Caco-2 (cell line): ENCODE data around the gene ASXL1. TPM values are rescaled to one million over a fixed set of nuclear protein-coding genes. Genes with fewer than 3 reads are reported as not detected.
A peak's percentile ranks its signal among the peaks of the same experiment; 100 is the strongest.

ENCODE experiments used
- BruUV-seq: library from RNA; stranded (reverse); fragments of 400-500 nt; replicated peaks from 2 replicates; lab custom pipeline; 2021; lab: Mats Ljungman, UMichigan
- CTCF ChIA-PET: fragments of 300-600 bp; sonication (Branson Sonifier 250); formaldehyde crosslinking; loops from one replicate; lab custom pipeline; 2022; ENCODE audit warnings: antibody characterized with exemption; lab: Charles Lee
- POLR2A ChIA-PET: fragments of 300-600 bp; sonication (Branson Sonifier 250); formaldehyde crosslinking; loops from one replicate; lab custom pipeline; 2022; ENCODE audit warnings: antibody characterized with exemption; lab: Charles Lee
- DNase-seq, 2 experiments: peaks; one replicate each; pipeline versions ENCODE4 v3.0.0 to v3.0.0-alpha.2; 2020 to 2022
- H3K27me3 ChIP-seq: replicated peaks from 2 replicates; pipeline ENCODE4 v1.6.0; 2011; ENCODE audit warnings: low read length; ENCODE audit not compliant: control insufficient read depth, insufficient read depth
- H3K36me3 ChIP-seq: 2 replicates; pipeline ENCODE4 v1.5.1; 2011; ENCODE audit warnings: low read length; ENCODE audit not compliant: control insufficient read depth, insufficient read depth
- H3K4me1 ChIP-seq: fragments of 250-450 bp; sonication (Bioruptor Pico); 2 replicates; pipeline ENCODE4 v1.5.1; 2020; ENCODE audit warnings: mild to moderate bottlenecking
- H3K4me3 ChIP-seq: 2 replicates; pipeline ENCODE4 v1.5.1; 2011; ENCODE audit warnings: low read depth, mild to moderate bottlenecking, control low read depth, low read length
- H3K9me3 ChIP-seq: fragments of 250-450 bp; sonication (Bioruptor Pico); 2 replicates; pipeline ENCODE4 v1.5.1; 2020; ENCODE audit warnings: mild to moderate bottlenecking, moderate library complexity
- H3K27ac Mint-ChIP-seq: one replicate; pipeline ENCODE4 v1.8.0; 2022; ENCODE audit warnings: mixed read lengths; ENCODE audit not compliant: unreplicated experiment
- H3K27me3 Mint-ChIP-seq: one replicate; pipeline ENCODE4 v1.8.0; 2022; ENCODE audit warnings: mixed read lengths; ENCODE audit not compliant: insufficient read depth, unreplicated experiment
- H3K36me3 Mint-ChIP-seq: one replicate; pipeline ENCODE4 v1.8.0; 2022; ENCODE audit warnings: mild to moderate bottlenecking, mixed read lengths; ENCODE audit not compliant: insufficient read depth, unreplicated experiment
- H3K4me1 Mint-ChIP-seq: one replicate; pipeline ENCODE4 v1.8.0; 2022; ENCODE audit warnings: low read depth, mixed read lengths; ENCODE audit not compliant: unreplicated experiment
- H3K4me3 Mint-ChIP-seq: one replicate; pipeline ENCODE4 v1.8.0; 2022; ENCODE audit warnings: mild to moderate bottlenecking, moderate library complexity, mixed read lengths; ENCODE audit not compliant: unreplicated experiment
- H3K9me3 Mint-ChIP-seq: one replicate; pipeline ENCODE4 v1.8.0; 2022; ENCODE audit warnings: mixed read lengths; ENCODE audit not compliant: unreplicated experiment
- intact Hi-C: fragments of 100-400 bp; cut with micrococcal nuclease; formaldehyde crosslinking; loops from one replicate; pipeline ENCODE4 v1.10.0; 2022; ENCODE audit not compliant: unreplicated experiment
- total RNA-seq: library from RNA; stranded (reverse); gene quantifications from 2 replicates; pipeline ENCODE4 v1.2.3, GENCODE V29; 2022
- TF ChIP-seq, protein P1 (sequence below), 2 experiments: fragments of 200-600 bp in 1 of 2; IDR thresholded peaks; 1 replicate in 1 of 2; 2 replicates in 1 of 2; pipeline versions ENCODE4 v1.5.1 to v1.8.0; 2011 to 2022; ENCODE audit warnings: antibody characterized with exemption in 1 of 2, control low read depth in 1 of 2, inconsistent platforms in 1 of 2, low read depth in 1 of 2, low read length in 1 of 2, mild to moderate bottlenecking in 1 of 2, moderate library complexity in 1 of 2; ENCODE audit not compliant: insufficient read depth in 1 of 2, severe bottlenecking in 1 of 2, unreplicated experiment in 1 of 2

ASXL1 gene
- total RNA-seq, 1 experiment from 2014 or later = 226 TPM

DNA sequence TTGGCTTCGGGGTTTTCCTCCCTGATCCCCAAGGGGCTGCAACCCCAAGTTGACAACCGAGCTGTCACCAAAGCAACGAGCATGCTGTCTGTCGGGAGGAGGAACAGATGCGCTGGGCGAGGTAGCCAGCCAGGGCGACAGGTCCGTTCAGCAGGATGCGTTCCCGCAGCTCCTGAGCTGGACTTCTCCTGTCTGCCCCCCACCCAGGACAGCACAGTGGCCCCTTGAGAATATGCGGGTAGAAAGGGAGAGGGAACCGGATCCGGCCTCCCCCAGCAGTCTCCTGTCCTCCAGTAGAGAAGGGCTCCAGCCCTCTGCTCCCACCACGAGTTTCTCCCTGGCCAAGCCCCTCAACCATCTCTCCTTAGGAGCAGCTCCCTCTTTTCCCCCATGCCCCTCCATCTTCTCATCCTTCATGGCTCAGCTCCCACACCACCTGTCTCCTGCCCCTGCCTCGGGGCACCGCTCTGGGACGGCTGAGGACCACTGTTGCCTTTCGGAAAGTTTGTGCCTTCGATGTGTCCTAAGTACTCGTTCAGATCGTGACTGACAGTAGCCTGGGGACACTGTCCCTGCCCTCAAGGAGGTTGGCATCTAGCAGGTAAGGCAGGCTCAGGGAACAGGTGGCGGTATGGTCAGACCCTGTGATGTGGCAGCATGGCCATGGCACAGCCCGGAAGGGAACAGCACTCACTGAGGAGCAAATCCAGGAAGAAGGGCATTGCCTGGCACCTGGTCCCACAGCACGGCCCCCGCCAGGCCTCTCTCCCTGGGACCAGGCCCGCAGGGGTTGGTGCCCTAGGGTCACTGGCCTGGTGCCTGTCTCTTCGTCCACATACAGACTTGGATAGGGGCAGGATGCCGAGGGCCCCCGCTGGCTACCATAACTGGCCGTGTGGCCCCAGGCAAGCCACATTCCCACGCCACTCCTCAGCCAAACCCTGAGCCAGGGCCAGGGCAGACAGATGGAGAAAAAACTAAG is 96.3 kb downstream of the ASXL1 start:
- intact Hi-C loops = no loop called here
- H3K4me3 ChIP-seq = no peak overlapping the region
- peak in 1 of 2 experiments; percentile 50 for DNase-seq
- H3K36me3 Mint-ChIP-seq = peaks cover 80% of the 10 kb centered on the region
- H3K36me3 ChIP-seq = peaks cover 14% of the 10 kb centered on the region
- peaks cover 6% of the 10 kb centered on the region for H3K4me1 Mint-ChIP-seq
- no TSS peak for BruUV-seq
- no peaks in the 10 kb centered on the region for H3K27me3 ChIP-seq
- ChIA-PET POLR2A (no interaction called here), CTCF (interaction anchor here (0.6 to 0.7 kb wide), 3 partner anchors 22 to 145 kb away, joined by 3 read pairs; no protein-coding TSS in a partner anchor)
- peak overlapping the region; percentile 4 for H3K27ac Mint-ChIP-seq
- H3K27me3 Mint-ChIP-seq = no peaks in the 10 kb centered on the region
- H3K9me3 Mint-ChIP-seq = no peaks in the 10 kb centered on the region
- no peak overlapping the region for H3K4me3 Mint-ChIP-seq
- H3K4me1 ChIP-seq = no peaks in the 10 kb centered on the region
- TF ChIP-seq, protein P1, sequence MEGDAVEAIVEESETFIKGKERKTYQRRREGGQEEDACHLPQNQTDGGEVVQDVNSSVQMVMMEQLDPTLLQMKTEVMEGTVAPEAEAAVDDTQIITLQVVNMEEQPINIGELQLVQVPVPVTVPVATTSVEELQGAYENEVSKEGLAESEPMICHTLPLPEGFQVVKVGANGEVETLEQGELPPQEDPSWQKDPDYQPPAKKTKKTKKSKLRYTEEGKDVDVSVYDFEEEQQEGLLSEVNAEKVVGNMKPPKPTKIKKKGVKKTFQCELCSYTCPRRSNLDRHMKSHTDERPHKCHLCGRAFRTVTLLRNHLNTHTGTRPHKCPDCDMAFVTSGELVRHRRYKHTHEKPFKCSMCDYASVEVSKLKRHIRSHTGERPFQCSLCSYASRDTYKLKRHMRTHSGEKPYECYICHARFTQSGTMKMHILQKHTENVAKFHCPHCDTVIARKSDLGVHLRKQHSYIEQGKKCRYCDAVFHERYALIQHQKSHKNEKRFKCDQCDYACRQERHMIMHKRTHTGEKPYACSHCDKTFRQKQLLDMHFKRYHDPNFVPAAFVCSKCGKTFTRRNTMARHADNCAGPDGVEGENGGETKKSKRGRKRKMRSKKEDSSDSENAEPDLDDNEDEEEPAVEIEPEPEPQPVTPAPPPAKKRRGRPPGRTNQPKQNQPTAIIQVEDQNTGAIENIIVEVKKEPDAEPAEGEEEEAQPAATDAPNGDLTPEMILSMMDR (IDR thresholded peaks at IDR 0.05; ENCODE audit: insufficient read depth in 1 of 2, low read depth in 1 of 2, low read length in 1 of 2, severe bottlenecking in 1 of 2, unreplicated experiment in 1 of 2) = no peak
- H3K9me3 ChIP-seq = no peaks in the 10 kb centered on the region

DNA sequence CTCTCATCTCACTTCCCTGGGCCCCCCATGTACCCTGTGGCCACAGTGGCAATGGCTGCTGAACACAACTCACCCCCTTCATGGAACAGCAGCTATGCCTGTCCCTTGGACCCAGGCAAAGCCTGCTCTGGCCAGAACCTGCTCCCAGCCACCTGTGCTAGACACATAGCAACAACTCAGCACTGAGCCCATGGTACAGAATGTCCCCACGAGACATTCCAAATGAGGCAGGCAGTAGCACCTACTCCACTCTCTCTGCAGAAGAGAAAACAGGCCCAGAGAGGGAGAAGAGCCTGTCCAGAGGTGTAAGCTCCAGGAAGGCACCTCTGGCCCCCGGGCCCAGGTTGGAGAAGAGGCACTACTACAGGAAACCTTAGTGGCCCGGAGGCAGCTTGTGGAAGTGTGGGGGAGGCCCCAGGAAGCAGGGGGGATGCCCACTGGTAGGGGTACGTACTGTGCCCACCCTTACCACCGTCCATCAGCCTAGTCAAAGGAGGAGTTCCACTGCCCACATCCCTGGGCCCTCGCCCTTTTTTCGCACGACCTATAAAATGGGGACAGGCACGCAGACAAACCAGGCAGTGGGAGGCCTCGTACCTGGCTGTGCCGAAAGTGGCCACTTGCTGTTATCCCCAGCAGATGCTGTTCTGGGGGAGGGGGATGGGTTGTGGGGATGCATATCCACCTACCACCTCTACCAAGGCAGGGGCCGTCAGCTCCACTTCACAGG is 97.2 kb downstream of the ASXL1 start:
- H3K4me1 ChIP-seq = no peaks in the 10 kb centered on the region
- no peaks in the 10 kb centered on the region for H3K27me3 ChIP-seq
- TF ChIP-seq, protein P1 (IDR thresholded peaks at IDR 0.05; ENCODE audit: insufficient read depth in 1 of 2, low read depth in 1 of 2, low read length in 1 of 2, severe bottlenecking in 1 of 2, unreplicated experiment in 1 of 2) = no peak
- Mint-ChIP-seq H3K27ac (no peak overlapping the region), H3K4me3 (no peak overlapping the region), H3K4me1 (peaks cover 6% of the 10 kb centered on the region), H3K27me3 (no peaks in the 10 kb centered on the region), H3K36me3 (peaks cover 78% of the 10 kb centered on the region), H3K9me3 (no peaks in the 10 kb centered on the region)
- intact Hi-C loops = no loop called here
- H3K36me3 ChIP-seq = peaks cover 14% of the 10 kb centered on the region
- DNase-seq = no peak
- no peaks in the 10 kb centered on the region for H3K9me3 ChIP-seq
- ChIA-PET CTCF (interaction anchor here (0.6 to 1.3 kb wide), 2 partner anchors 12 to 69 kb away, joined by 3 read pairs; no protein-coding TSS in a partner anchor), POLR2A (no interaction called here)
- BruUV-seq = no TSS peak
- no peak overlapping the region for H3K4me3 ChIP-seq
